OCI-LY3 (cell line): Measurements from ENCODE around the gene NGRN.

Source experiments
- CTCF ChIP-seq: fragments of 200-600, 300-600 bp; sonication (generic); IDR thresholded peaks from 2 replicates; pipeline ENCODE4 v1.5.1; 2014; ENCODE audit warnings: antibody characterized with exemption, low read length, low read depth
- EZH2phosphoT487 ChIP-seq: fragments of 200-600 bp; shearing (Covaris generic); IDR thresholded peaks from 2 replicates; pipeline ENCODE4 v1.6.1; 2018; ENCODE audit warnings: antibody characterized with exemption, mixed run types, low read depth

GRCh38 chr15:90268415-90268814, 2.9 kb downstream of the NGRN start:
- no peak for TF ChIP-seq CTCF
- TF ChIP-seq EZH2phosphoT487, result no peak
